GM21529 (cell line): Measurements from ENCODE around the gene EPHB2.

Source experiments
- ATAC-seq: cut with Tn5 transposase; IDR thresholded peaks from one replicate; pipeline ENCODE4 v1.9.1; 2021; ENCODE audit not compliant: unreplicated experiment

The EPHB2 gene

GRCh38 chr1:22816067-22816775 is 105.6 kb downstream of the EPHB2 start:
- no peak for ATAC-seq

- no peak for ATAC-seq
These were observed 106.2 kb downstream of the EPHB2 start for GRCh38 chr1:22816803-22817202.

- no peak for ATAC-seq
These were observed 106.8 kb downstream of the EPHB2 start for GRCh38 chr1:22817462-22817861.

- no peak for ATAC-seq
These were observed 107.6 kb downstream of the EPHB2 start for GRCh38 chr1:22818061-22818770.

- ATAC-seq, result no peak
These were observed 108.7 kb downstream of the EPHB2 start for GRCh38 chr1:22819361-22819760.

- ATAC-seq, result no peak
These were observed 110.4 kb downstream of the EPHB2 start for GRCh38 chr1:22821027-22821426.

GRCh38 chr1:22822371-22822770 is 111.7 kb downstream of the EPHB2 start:
- no peak for ATAC-seq

GRCh38 chr1:22824466-22824865 is 113.8 kb downstream of the EPHB2 start:
- ATAC-seq, result no peak

- no peak for ATAC-seq
These were observed 114.3 kb downstream of the EPHB2 start for GRCh38 chr1:22824975-22825374.

GRCh38 chr1:22825486-22826189 is 115.0 kb downstream of the EPHB2 start:
- ATAC-seq, result no peak

GRCh38 chr1:22826604-22827580 is 116.3 kb downstream of the EPHB2 start:
- ATAC-seq, result no peak

GRCh38 chr1:22827666-22828483 is 117.2 kb downstream of the EPHB2 start:
- ATAC-seq, result no peak

GRCh38 chr1:22828484-22829308 is 118.1 kb downstream of the EPHB2 start:
- ATAC-seq, result no peak

- no peak for ATAC-seq
These were observed 118.8 kb downstream of the EPHB2 start for GRCh38 chr1:22829309-22829989.

GRCh38 chr1:22830041-22830566 is 119.5 kb downstream of the EPHB2 start:
- ATAC-seq, result no peak

- ATAC-seq, result no peak
These were observed 120.2 kb downstream of the EPHB2 start for GRCh38 chr1:22830757-22831340.

- no peak for ATAC-seq
These were observed 121.2 kb downstream of the EPHB2 start for GRCh38 chr1:22831729-22832413.
